Measurements from ENCODE around the gene TEX47.

- TF ChIP-seq, protein P1, sequence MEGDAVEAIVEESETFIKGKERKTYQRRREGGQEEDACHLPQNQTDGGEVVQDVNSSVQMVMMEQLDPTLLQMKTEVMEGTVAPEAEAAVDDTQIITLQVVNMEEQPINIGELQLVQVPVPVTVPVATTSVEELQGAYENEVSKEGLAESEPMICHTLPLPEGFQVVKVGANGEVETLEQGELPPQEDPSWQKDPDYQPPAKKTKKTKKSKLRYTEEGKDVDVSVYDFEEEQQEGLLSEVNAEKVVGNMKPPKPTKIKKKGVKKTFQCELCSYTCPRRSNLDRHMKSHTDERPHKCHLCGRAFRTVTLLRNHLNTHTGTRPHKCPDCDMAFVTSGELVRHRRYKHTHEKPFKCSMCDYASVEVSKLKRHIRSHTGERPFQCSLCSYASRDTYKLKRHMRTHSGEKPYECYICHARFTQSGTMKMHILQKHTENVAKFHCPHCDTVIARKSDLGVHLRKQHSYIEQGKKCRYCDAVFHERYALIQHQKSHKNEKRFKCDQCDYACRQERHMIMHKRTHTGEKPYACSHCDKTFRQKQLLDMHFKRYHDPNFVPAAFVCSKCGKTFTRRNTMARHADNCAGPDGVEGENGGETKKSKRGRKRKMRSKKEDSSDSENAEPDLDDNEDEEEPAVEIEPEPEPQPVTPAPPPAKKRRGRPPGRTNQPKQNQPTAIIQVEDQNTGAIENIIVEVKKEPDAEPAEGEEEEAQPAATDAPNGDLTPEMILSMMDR (IDR thresholded peaks at IDR 0.05), result peak; percentile 70
- TF ChIP-seq EZH2 (IDR thresholded peaks at IDR 0.05) (no peak), EZH2phosphoT487 (IDR thresholded peaks at IDR 0.05) (no peak)
Observed at GRCh38 chr7:88789480-88790064, 6.0 kb downstream of the TEX47 start.

Measured in neural progenitor cell (in vitro differentiated cells).